Type B pancreatic cell (in vitro differentiated cells): ENCODE data around the gene LRRC36. TPM values are rescaled to one million over a fixed set of nuclear protein-coding genes. Genes with fewer than 3 reads are reported as not detected.

Experiments
- DNase-seq: peaks from one replicate; pipeline ENCODE4 v3.0.0; 2021; ENCODE audit warnings: mixed read lengths; ENCODE audit not compliant: unreplicated experiment; ENCODE audit errors: extremely low spot score
- H3K27ac Mint-ChIP-seq: 2 replicates; pipeline ENCODE4 v1.8.0; 2021; ENCODE audit warnings: mild to moderate bottlenecking, mixed read lengths
- H3K27me3 Mint-ChIP-seq: 2 replicates; pipeline ENCODE4 v1.8.0; 2021; ENCODE audit warnings: mixed read lengths
- H3K36me3 Mint-ChIP-seq: 2 replicates; pipeline ENCODE4 v1.8.0; 2021; ENCODE audit warnings: mixed read lengths
- H3K4me1 Mint-ChIP-seq: one replicate; pipeline ENCODE4 v1.8.0; 2021; ENCODE audit warnings: mixed read lengths; ENCODE audit not compliant: unreplicated experiment
- H3K4me3 Mint-ChIP-seq: 2 replicates; pipeline ENCODE4 v1.8.0; 2021; ENCODE audit warnings: mild to moderate bottlenecking, mixed read lengths
- H3K9me3 Mint-ChIP-seq: 2 replicates; pipeline ENCODE4 v1.8.0; 2021; ENCODE audit warnings: mixed read lengths
- total RNA-seq: library from RNA; stranded (reverse); gene quantifications from 2 replicates; pipeline ENCODE4 v1.2.1, GENCODE V29; 2021; ENCODE audit warnings: low replicate concordance
- TF ChIP-seq, protein P1 (sequence below): fragments of 200-600 bp; sonication (generic); conservative IDR thresholded peaks from 2 replicates; pipeline ENCODE4 v1.5.0; 2021; ENCODE audit warnings: antibody characterized with exemption, mild to moderate bottlenecking

Gene LRRC36
- total RNA-seq, 1 donor from 2014 or later = 1.1 TPM

DNA sequence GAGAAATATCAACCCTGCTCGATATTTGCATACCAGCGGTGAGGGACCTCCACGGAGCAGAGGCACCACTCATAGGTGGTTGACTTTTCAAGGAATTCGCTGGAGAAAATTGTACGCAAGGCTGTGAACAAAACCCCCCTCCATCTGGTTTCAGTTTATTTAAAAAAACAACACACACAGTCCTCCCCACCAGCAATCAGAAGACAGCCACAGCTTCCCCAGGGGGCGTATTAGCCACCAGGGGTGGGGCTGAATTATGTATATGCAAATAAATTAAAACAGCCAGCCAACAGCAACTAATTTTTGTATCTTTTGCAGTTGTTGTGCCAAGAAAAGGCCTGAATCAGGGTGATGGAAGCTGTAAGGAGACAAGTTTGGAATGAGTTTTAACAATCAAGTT, 98.4 kb downstream of the LRRC36 start:
- Mint-ChIP-seq H3K27ac (peak overlapping the region; percentile 40), H3K4me3 (no peak overlapping the region), H3K4me1 (peaks cover 30% of the 10 kb centered on the region), H3K9me3 (no peaks in the 10 kb centered on the region), H3K27me3 (peaks cover 42% of the 10 kb centered on the region), H3K36me3 (no peaks in the 10 kb centered on the region)
- TF ChIP-seq, protein P1, sequence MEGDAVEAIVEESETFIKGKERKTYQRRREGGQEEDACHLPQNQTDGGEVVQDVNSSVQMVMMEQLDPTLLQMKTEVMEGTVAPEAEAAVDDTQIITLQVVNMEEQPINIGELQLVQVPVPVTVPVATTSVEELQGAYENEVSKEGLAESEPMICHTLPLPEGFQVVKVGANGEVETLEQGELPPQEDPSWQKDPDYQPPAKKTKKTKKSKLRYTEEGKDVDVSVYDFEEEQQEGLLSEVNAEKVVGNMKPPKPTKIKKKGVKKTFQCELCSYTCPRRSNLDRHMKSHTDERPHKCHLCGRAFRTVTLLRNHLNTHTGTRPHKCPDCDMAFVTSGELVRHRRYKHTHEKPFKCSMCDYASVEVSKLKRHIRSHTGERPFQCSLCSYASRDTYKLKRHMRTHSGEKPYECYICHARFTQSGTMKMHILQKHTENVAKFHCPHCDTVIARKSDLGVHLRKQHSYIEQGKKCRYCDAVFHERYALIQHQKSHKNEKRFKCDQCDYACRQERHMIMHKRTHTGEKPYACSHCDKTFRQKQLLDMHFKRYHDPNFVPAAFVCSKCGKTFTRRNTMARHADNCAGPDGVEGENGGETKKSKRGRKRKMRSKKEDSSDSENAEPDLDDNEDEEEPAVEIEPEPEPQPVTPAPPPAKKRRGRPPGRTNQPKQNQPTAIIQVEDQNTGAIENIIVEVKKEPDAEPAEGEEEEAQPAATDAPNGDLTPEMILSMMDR = no peak
- no peak for DNase-seq

DNA sequence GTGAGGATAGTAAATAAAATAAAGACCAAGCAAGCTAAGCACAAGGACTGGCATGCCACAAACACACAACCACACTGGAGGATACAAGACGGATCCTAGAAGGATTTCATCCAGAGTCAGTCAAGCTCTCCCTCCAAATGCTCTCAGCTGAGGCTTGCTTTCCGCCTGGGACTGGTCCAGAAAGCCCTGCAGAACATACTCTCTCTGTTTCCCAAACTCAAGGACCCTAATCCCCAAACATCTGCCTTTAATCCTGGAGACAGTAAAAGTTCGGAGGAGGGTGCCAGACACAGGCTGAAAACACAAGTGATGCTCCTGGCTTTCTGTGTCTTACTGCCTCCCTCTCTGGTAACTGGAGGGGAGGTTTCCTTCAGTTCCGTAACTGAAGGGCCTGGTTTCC, 99.0 kb downstream of the LRRC36 start:
- H3K27me3 Mint-ChIP-seq = peaks cover 47% of the 10 kb centered on the region
- DNase-seq = no peak
- no peak overlapping the region for H3K4me3 Mint-ChIP-seq
- TF ChIP-seq, protein P1 = no peak
- no peaks in the 10 kb centered on the region for H3K9me3 Mint-ChIP-seq
- no peaks in the 10 kb centered on the region for H3K36me3 Mint-ChIP-seq
- peaks cover 30% of the 10 kb centered on the region for H3K4me1 Mint-ChIP-seq
- H3K27ac Mint-ChIP-seq = no peak overlapping the region

DNA sequence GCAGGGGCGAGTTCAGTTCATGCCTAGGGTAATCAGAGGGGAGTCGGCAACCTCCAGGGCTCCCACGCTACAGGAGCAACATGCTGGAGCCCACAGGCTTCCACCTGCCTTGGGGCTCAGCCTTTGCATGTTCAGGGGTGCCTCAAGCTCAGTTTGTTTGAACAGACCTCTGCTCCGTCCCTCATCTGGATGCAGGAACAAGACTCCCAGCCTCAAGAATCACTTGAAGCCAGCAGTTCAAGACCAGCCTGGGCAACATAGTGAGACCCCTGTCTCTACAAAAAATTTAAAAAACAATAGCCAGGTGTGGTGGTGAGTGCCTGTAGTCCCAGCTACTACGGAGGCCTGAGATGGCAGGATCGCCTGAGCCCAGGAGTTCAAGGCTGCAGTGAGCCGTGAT, 99.4 kb downstream of the LRRC36 start:
- H3K4me3 Mint-ChIP-seq = no peak overlapping the region
- peaks cover 47% of the 10 kb centered on the region for H3K27me3 Mint-ChIP-seq

DNA sequence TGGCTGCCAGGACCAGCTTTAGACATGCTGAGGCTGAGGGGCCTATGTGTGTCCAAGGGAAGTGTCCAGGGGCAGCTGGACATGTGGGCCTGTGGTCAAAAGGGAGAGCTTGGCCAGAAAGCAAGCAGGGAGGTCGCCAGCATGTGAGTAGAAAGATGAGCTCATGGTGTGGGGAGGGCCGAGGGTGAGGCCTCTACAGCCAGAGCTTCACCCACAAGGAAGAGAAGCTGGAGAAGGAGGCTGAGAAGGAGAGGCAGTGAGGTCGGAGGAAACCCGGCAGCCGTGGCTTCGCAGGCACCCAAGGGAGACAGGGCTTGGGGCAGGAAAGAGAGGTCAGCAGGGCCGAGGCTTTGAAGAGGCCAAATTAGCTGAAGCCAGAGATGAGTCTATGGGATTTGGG, 100.3 kb downstream of the LRRC36 start:
- H3K4me1 Mint-ChIP-seq = peaks cover 30% of the 10 kb centered on the region
- TF ChIP-seq, protein P1 = no peak
- no peak for DNase-seq
- H3K27me3 Mint-ChIP-seq = peaks cover 51% of the 10 kb centered on the region
- no peak overlapping the region for H3K27ac Mint-ChIP-seq
- H3K36me3 Mint-ChIP-seq = no peaks in the 10 kb centered on the region
- no peaks in the 10 kb centered on the region for H3K9me3 Mint-ChIP-seq
- no peak overlapping the region for H3K4me3 Mint-ChIP-seq

More for the DNA sequence above, 99.4 kb downstream of the LRRC36 start:
- no peak overlapping the region for H3K27ac Mint-ChIP-seq
- H3K9me3 Mint-ChIP-seq = no peaks in the 10 kb centered on the region
- H3K4me1 Mint-ChIP-seq = peaks cover 30% of the 10 kb centered on the region
- no peaks in the 10 kb centered on the region for H3K36me3 Mint-ChIP-seq
- TF ChIP-seq, protein P1 = no peak
- DNase-seq = no peak

DNA sequence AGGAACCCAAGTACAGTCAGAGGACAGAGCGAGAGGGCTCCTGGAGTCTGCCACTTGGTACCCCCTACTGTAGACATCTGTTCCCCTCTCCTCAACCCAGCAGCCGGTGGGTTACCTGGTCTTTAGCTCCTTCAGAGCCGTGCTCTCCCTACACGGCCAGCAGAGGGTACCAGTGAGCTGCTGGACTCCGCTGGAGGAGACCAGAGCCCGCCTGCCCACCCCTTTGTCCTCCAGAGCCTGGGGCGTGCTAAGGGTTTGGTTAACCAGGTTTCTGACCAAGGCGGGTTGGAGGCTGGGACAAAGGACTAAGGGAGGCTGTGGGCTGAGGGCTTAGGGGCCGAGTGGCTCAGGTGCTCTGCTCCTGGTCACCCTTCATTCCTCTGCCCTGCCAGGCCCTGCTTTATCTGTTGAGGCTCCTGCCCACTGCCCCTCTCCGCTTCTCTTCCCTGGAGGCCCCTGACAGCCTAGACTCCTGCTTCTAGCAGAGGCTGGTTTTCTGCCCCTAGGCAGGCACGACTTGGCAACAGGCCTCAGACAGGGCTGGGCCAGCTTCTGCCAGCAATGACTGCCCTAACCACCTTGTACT, 101.6 kb downstream of the LRRC36 start:
- Mint-ChIP-seq H3K27ac (no peak overlapping the region), H3K4me3 (no peak overlapping the region), H3K36me3 (no peaks in the 10 kb centered on the region), H3K9me3 (no peaks in the 10 kb centered on the region), H3K27me3 (peaks cover 56% of the 10 kb centered on the region), H3K4me1 (peaks cover 38% of the 10 kb centered on the region)
- DNase-seq = no peak
- TF ChIP-seq, protein P1 = peak; percentile 85
